GM21717 (cell line): Measurements from ENCODE around the gene NPTXR.

Experiments used
- ATAC-seq: cut with Tn5 transposase; IDR thresholded peaks from one replicate; pipeline ENCODE4 v1.9.1; 2021; ENCODE audit warnings: mild to moderate bottlenecking, moderate library complexity; ENCODE audit not compliant: unreplicated experiment

Gene NPTXR

GRCh38 chr22:38774496-38775166 lies 69.2 kb downstream of the NPTXR start:
- no peak for ATAC-seq

GRCh38 chr22:38773363-38773946 lies 70.4 kb downstream of the NPTXR start:
- no peak for ATAC-seq

GRCh38 chr22:38772623-38772873 lies 71.3 kb downstream of the NPTXR start:
- ATAC-seq = no peak

GRCh38 chr22:38770257-38770949 lies 73.4 kb downstream of the NPTXR start:
- ATAC-seq = no peak
